K562 (cell line): Measurements from ENCODE around the gene TRMT1. TPM values are rescaled to one million over a fixed set of nuclear protein-coding genes. Genes with fewer than 3 reads are reported as not detected.

ENCODE experiments used
- BMI1 ChIP-seq: fragments of 150-350 bp; IDR thresholded peaks from 2 replicates; pipeline ENCODE4 v1.6.1; 2014; ENCODE audit warnings: low read length
- HDGF ChIP-seq: fragments of 450-650 bp; IDR thresholded peaks from 2 replicates; pipeline ENCODE4 v1.6.1; 2016
- HMBOX1 ChIP-seq: sonication (generic); IDR thresholded peaks from 2 replicates; pipeline ENCODE4 v1.6.1; 2016
- MGA ChIP-seq: fragments of 450-650 bp; IDR thresholded peaks from 2 replicates; pipeline ENCODE4 v1.6.1; 2016; ENCODE audit warnings: mild to moderate bottlenecking, moderate library complexity
- NFYB ChIP-seq: IDR thresholded peaks from 2 replicates; pipeline ENCODE4 v1.6.1; 2011; ENCODE audit warnings: mild to moderate bottlenecking, moderate library complexity; ENCODE audit not compliant: insufficient read length; ENCODE audit errors: extremely low read depth
- THRB ChIP-seq: fragments of 450-650 bp; formaldehyde crosslinking; conservative IDR thresholded peaks from 2 replicates; pipeline ENCODE4 v1.4.0; 2022; ENCODE audit warnings: mild to moderate bottlenecking, missing genetic modification characterization
- ZBTB34 ChIP-seq: fragments of 250-450 bp; sonication (Bioruptor Pico); IDR thresholded peaks from 2 replicates; pipeline ENCODE4 v1.8.0; 2021; ENCODE audit warnings: mild to moderate bottlenecking, moderate library complexity
- ZNF75A ChIP-seq: fragments of 450-650 bp; formaldehyde crosslinking; IDR thresholded peaks from 2 replicates; pipeline ENCODE4 v1.4.0; 2020; ENCODE audit warnings: mild to moderate bottlenecking
- ZNF764 ChIP-seq: fragments of 250-450 bp; sonication (Bioruptor Pico); IDR thresholded peaks from 2 replicates; pipeline ENCODE4 v1.4.0; 2020; ENCODE audit warnings: low read depth, mild to moderate bottlenecking, moderate library complexity
- ZSCAN29 ChIP-seq: fragments of 450-650 bp; IDR thresholded peaks from 2 replicates; pipeline ENCODE4 v1.6.1; 2017
- polyA plus RNA-seq, 8 experiments: library from polyadenylated mRNA; depleted of rRNA in 4 of 8; stranded (reverse) in 5 of 8; unstranded in 3 of 8; fragments of >200 nt; fragmentation: Nextera tagmentation in 2 of 8; fragmentation: Illumina TruSeq in 1 of 8; extraction: Ambion mirVana in 2 of 8; extraction: Trizol in 1 of 8; gene quantifications; 2 replicates each; pipeline versions ENCODE4 v1.2.1 to v1.2.3, GENCODE V29; 2011 to 2014; ENCODE audit warnings: inconsistent platforms in 1 of 8, missing spikeins in 1 of 8
- total RNA-seq, 7 experiments: library from RNA; depleted of rRNA in 6 of 7; stranded (reverse); fragments of >200 nt in 6 of 7; fragmentation: Illumina TruSeq in 2 of 7; extraction: Trizol in 2 of 7; gene quantifications; 2 replicates each; pipeline versions ENCODE4 v1.2.1 to v1.2.3, GENCODE V29; 2011 to 2021; ENCODE audit warnings: low replicate concordance in 1 of 7

Gene TRMT1
- total and polyA plus RNA-seq, 9 of the 15 experiments (the other 6 are each of a cell fraction or from before 2014, with no cell fraction given): 5.8 to 158 (median 54.3) TPM

- TF ChIP-seq ZBTB34 (CRISPR knock-in tag) (no peak), BMI1 (no peak), THRB (CRISPR knock-in tag) (no peak), HDGF (no peak), ZNF764 (CRISPR knock-in tag) (no peak), NFYB (no peak), HMBOX1 (no peak), ZSCAN29 (no peak), ZNF75A (CRISPR knock-in tag) (no peak), MGA (peak; percentile 66)
Measured at GRCh38 chr19:13151605-13152355, 35.2 kb upstream of the TRMT1 start (continued).
